H4 (cell line): ENCODE results near the gene HSPH1. TPM values are rescaled to one million over a fixed set of nuclear protein-coding genes. Genes with fewer than 3 reads are reported as not detected.
A peak's percentile ranks its signal among the peaks of the same experiment; 100 is the strongest.
"Not testable (repeated sequence)": the region's sequence is repeated elsewhere in the genome, so short reads cannot be mapped to it uniquely, and the experiment has no call there.

Experiments
- DNase-seq: peaks from one replicate; pipeline ENCODE4 v3.0.0-alpha.2; 2015; ENCODE audit warnings: low spot score
- total RNA-seq: library from RNA; depleted of rRNA; stranded (reverse); fragments of >200 nt; shearing (Covaris generic); gene quantifications from 2 replicates; pipeline ENCODE4 v1.2.3, GENCODE V29; 2014

HSPH1 gene
- total RNA-seq, 1 experiment from 2014 or later = 47.6 TPM

- not testable (repeated sequence) for DNase-seq
These were observed 16.2 kb upstream of the HSPH1 start for GRCh38 chr13:31177813-31178495.

GRCh38 chr13:31175847-31176532 is 14.3 kb upstream of the HSPH1 start:
- DNase-seq = no peak

GRCh38 chr13:31174018-31174417 is 12.3 kb upstream of the HSPH1 start:
- no peak for DNase-seq

- peak; percentile 21 for DNase-seq
These were observed 10.8 kb upstream of the HSPH1 start for GRCh38 chr13:31172535-31172934.

GRCh38 chr13:31172001-31172400 is 10.3 kb upstream of the HSPH1 start:
- DNase-seq = no peak

- no peak for DNase-seq
These were observed 7.0 kb upstream of the HSPH1 start for GRCh38 chr13:31168736-31169135.

DNA sequence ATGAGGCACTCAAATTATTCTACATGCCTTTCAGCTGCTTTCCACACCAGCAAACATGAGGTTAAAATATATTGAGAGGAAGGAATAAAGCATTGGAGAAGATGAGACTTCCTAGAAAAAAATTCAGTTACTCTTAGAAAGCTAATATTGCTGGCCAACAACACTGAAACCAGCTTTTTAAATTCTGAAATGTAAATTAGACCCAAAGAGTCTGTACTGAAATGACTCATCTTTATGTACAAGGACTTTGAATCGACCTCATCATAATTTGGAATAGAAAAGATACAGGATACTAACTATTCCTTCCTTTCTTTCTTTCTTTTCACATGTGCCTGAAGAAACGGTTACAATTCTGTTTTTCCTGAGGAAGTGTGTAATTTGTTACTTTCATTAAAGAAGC is 6.5 kb upstream of the HSPH1 start:
- no peak for DNase-seq

DNA sequence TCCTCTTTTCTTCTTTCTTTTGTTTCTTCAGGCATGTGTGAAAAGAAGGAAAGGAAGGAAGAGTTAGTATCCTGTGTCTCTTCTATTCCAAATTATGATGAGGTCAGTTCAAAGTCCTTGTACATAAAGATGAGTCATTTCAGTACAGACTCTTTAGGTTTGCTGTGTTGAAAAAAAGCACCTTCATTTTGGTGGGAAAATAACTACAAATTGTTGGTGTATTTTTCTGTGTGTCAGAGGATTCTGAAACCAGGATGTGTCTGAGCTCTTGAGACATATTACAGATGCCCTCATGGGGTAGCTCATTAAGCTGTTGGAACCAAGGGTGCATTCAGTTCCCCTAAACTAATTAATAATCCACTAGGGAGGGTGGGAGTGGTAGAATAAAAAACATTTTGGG is 5.8 kb upstream of the HSPH1 start:
- DNase-seq = no peak

GRCh38 chr13:31166591-31166990 is 4.9 kb upstream of the HSPH1 start:
- DNase-seq = no peak

GRCh38 chr13:31162151-31163008 is 676 bp upstream of the HSPH1 start:
- DNase-seq = peak; percentile 95

DNA sequence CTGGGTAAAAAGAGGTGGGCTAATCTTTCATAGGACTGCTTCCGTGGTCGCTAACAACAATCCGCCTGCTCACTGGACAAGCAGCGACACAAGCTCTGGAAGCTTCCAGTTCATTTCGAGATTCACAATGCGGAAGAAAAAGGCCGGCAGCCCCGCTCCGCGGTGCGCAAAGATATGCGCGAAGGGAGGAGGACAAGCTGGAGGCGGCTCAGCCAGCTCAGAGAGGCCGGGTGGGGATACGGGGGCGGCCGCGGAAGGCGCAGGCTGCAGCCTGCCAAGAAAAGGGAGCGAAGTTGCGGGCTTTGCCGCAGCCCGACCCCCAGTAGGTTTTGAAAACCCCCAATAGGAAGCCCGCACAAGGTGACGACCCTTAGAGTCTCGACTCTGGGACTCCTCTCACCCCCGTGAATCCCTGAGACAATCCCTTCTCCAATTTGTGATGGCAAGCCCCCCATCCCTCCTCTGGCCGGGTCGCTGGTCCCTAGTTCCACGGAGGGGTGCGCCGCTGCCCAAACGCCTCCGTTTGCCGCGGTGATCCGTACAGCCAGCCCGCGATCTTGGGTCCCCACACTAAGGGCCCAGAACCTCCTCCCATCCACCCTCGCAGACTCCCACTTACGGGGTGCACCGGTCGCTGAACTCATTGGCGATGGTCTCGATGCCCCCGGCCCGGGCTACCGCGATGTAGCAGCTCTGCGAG is 697 bp downstream of the HSPH1 start:
- DNase-seq = peak; percentile 6

DNA sequence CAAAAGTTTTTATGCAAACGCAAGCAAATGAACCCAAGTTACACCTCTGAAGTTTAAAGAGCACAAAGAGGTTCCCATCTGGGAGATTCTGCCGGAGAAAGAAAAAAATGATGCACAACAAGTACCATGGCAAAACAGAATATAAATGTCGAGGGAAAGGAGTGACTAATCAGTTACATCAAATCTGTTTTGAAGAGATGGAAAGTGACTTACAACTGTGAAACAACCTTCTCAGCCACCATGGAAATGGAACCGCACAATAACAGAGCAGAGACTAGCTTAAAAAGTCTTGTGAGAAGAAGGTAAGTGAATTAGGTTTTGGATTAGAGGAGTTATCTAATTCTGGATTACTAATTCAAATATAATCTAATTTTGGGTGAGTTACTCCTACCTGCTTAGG is 2.4 kb downstream of the HSPH1 start:
- DNase-seq = no peak

DNA sequence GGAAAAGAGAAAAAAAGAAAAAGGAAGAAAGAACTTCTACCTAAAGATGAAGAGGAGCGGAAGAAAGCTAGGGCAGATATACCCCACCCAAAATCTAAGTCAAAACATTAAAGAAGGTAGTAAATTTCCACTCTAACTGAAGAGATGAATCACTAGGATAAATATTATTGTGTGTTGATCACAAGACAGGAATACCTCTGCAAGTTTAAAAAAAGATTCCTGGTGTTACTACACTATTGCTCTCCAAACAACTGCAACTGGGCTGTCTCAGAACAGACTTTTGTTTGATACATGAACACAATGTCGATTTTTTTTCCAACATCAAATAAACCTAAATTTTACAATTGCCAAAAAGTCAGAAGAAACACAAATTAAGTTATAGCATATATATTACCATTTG is 6.8 kb downstream of the HSPH1 start:
- no peak for DNase-seq

GRCh38 chr13:31151837-31152236 is 9.9 kb downstream of the HSPH1 start:
- DNase-seq = no peak

- DNase-seq = no peak
These were observed 11.3 kb downstream of the HSPH1 start for GRCh38 chr13:31150315-31150985.

- no peak for DNase-seq
These were observed 12.1 kb downstream of the HSPH1 start for GRCh38 chr13:31149604-31150003.

GRCh38 chr13:31145417-31145816 is 16.3 kb downstream of the HSPH1 start:
- no peak for DNase-seq

- no peak for DNase-seq
These were observed 23.2 kb downstream of the HSPH1 start for GRCh38 chr13:31138515-31138914.

GRCh38 chr13:31136724-31137123 is 25.0 kb downstream of the HSPH1 start:
- no peak for DNase-seq

DNA sequence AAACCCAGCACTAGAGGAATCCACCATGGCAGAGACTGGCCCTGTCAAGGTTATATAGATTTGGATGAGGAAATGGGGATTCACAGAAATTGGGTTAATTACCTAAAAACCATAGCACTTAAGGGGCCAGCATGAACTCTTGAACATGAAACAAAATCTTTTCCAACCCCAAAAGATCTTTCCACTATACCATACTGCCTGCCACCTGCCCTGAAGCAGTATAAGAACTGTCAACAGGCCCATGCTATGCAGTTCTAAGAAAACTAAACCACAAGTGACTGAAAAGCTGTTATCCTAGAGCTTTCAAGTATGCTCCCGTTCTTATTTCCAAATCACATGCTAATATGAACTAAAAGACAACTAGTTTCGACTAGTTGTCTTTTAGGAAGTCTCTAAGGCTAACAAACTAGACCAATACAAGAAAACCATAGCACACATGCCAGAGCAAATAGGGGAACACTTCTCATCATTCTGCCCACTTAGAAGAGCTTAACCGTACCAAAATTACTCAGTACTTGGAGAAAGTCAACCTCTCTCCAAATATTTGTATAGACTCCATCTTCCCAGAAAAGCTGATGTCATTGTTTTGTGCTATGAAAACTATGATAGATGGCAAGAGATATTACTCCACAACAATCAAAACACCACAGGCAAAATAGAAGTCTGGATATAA is 27.5 kb downstream of the HSPH1 start:
- DNase-seq = no peak

GRCh38 chr13:31133621-31134020 is 28.1 kb downstream of the HSPH1 start:
- no peak for DNase-seq
